GM03348 (cell line): Measurements from ENCODE around the gene CCSER1.
"Not testable (repeated sequence)": the region's sequence is repeated elsewhere in the genome, so short reads cannot be mapped to it uniquely, and the experiment has no call there.

Experiments
- DNase-seq: peaks from one replicate; pipeline ENCODE4 v3.0.0; 2012; ENCODE audit warnings: low spot score

Gene CCSER1

DNA sequence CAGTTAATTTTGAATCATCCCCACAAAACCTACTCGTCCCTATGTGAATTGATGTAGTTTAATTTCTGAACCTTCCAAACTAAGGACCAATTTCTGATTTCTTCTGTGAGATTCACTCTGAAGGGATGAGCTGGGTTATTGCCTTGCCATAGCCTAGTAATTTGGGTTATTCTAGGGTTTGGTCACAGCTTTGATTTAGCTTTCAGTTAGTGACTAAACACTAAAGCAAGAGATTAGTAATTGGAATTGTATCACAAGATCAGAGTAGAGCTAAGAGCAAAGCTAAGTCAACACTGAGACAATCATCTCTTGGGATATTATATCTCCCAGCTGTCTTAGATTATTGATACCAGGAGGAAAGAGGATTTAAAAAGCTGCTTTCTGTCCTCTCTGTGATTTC is 588.0 kb downstream of the CCSER1 start:
- no peak for DNase-seq

DNA sequence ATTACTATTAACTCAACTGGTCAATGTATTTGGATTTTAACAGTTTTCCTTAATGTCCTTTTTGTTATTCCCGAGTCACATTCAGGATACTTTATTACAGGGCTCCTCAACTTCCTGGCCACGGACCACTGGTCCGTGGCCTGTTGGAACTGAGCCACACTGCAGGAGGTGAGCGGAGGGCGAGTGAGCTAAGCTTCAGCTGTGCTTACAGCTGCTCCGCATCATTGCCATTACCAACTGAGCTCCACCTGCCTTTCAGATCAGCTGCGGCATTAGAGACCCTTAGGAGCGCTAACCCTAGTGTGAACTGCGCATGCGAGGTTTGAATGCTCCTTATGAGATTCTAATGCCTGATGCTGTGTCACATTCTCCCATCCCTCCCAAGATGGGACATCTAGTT is 591.7 kb downstream of the CCSER1 start:
- no peak for DNase-seq

GRCh38 chr4:90727938-90728337 is 600.7 kb downstream of the CCSER1 start:
- DNase-seq: no peak

DNA sequence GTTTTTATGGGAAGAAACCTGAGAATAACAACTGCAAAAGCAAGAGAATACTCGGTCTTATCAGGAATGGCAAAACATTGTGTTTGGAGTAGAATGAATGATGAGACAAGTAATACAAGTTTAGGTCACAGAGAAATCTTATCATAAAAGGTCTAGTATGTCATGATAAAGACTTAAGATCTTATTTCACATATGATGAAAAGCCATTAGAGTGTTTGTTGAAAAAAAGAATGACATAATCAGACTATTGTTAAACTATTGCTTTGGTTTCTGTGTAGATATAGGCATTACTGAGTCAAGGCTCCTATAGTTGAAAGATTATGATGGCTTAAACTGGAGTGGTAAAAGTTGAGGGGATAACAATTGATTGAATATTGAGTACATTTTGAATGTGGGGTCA is 603.6 kb downstream of the CCSER1 start:
- DNase-seq: no peak

DNA sequence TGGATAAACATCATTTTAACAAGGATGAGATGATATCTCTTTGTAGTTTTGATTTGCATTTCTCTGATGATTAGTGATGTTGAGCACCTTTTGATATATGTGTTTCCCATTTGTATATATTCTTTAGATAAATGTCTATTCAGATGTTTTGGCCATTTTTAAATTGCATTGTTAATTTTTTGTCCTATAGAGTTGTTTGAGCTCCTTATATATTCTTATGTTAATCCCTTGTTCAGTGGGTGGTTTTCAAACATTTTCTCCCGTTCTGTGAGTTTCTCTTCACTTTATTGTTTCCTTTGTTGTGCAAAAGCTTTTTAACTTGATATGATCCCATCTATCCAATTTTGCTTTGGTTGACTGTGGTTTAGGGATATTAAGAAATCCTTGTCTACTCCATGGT is 606.0 kb downstream of the CCSER1 start:
- DNase-seq: no peak

- DNase-seq: no peak
Measured at GRCh38 chr4:90745176-90745575, 618.0 kb downstream of the CCSER1 start.

DNA sequence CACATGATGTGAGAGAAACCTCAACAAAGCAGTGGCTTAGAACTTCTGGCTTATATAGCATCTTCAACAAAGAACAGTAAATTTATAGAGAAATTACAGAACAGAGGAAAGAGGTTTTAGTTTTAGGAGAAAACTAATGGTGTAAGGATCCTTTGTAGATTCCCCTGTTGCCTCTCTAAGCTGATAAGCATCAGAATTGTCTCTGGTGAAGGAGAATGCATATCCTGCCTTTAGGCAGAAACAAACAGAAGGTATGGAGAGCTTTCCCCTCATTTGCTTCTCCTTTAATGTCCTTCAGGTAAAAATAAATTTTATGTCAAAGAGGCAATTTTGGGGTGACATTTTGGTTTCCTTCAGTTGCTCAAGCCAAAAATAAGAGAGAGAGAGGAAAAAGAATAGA is 625.9 kb downstream of the CCSER1 start:
- no peak for DNase-seq

DNA sequence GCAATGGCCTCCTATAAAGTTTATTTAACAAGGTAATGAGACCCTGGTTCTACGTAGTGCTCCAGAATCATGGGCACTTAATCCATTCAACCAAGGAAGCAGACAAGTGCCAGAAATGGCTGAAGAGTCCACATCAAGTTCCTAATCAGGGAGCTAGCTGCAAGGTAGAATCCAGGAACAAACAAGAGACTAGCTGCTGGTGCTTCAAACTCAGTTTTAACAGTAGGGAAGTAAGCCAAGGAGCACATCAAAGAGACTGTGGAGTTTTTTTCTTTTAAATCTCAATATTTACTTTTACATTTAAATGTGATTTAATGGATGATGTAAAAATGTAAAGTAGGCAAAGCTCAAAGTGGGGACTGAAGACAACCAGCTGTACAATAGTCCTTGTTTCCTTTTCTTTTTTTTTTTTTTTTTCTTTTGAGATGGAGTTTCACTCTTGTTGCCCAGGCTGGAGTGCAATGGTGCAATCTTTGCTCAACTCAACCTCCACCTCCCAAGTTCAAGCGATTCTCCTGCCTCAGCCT is 630.4 kb downstream of the CCSER1 start:
- DNase-seq: no peak

GRCh38 chr4:90760059-90760458 is 632.9 kb downstream of the CCSER1 start:
- DNase-seq: no peak

DNA sequence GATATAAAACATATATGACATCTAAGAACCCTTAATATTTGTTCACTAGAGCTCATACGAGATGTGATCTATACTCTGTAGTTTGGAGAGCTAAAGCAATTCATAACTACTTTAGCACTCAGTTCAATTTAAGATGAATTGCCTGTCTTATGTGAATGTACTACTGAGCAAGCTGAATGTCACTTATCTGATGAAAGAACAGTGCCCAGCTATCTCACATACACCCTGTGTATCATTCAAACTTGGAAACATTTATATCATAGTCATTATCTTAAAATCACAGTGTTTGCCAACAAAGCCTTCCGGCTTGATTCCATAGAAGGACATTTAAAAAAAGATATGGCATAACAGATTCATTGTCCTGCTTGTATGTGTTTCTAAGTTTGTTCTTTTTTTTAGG is 639.6 kb downstream of the CCSER1 start:
- DNase-seq: no peak

DNA sequence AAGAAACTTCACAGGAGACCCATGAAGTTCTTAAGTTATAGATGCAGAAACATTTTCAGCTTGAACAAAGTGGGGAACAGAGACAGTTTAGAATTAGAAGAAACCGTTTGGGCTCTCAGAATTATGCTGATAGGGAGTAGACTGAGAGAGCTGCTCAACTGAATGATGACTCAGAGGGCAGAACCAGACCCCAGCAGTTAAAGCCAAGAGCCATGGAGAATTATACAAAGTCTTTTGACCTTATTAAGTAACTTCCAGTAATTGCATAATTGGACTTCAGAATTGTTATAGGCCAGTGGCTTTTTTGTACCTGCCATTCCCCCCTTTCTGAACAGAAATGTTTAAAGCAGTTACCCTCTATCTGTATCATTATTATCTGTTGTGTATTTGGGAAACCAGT is 642.1 kb downstream of the CCSER1 start:
- DNase-seq: no peak

- no peak for DNase-seq
Measured at GRCh38 chr4:90780193-90780592, 653.0 kb downstream of the CCSER1 start.

GRCh38 chr4:90786602-90787001 is 659.4 kb downstream of the CCSER1 start:
- no peak for DNase-seq

GRCh38 chr4:90792696-90793095 is 665.5 kb downstream of the CCSER1 start:
- DNase-seq: no peak

DNA sequence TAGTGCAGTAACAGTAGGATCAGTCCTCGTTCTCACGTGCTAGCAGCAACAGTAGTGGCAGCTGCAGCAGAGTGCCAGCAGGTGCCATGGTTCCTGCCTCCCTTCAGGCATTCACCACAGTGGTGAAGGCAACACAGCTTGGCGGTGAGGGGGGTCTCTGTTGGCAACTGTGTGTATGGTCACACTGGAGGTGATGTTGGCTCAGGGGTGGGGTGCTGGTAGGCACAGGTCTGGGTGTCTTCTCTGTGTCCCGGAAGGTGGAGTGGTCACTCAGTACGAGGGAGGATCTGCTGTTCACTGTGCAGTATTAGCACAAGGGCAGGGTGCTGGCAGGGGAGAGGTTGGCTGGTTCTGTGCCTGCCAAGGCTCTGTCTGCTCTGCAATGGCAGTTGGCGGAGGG is 671.8 kb downstream of the CCSER1 start:
- no peak for DNase-seq

DNA sequence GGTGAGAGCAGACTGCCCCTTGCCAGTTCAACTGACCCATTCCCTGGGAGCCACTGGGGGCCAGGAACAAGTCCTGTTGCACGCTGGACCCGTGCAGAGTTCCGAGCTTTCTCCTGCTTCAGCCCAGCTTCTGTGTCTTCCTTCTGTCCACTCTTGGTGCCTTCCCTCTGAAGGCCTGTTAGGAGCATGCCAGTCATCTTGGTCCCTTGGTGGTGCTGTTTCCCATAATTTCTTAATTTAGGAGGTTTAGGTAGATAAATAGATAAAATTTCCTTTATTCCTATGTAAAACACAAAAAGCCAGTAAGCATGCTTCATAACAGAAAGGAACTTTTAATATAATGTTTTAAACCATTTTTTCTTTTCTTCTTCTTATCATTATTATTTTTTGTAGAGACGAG is 672.7 kb downstream of the CCSER1 start:
- DNase-seq: no peak

DNA sequence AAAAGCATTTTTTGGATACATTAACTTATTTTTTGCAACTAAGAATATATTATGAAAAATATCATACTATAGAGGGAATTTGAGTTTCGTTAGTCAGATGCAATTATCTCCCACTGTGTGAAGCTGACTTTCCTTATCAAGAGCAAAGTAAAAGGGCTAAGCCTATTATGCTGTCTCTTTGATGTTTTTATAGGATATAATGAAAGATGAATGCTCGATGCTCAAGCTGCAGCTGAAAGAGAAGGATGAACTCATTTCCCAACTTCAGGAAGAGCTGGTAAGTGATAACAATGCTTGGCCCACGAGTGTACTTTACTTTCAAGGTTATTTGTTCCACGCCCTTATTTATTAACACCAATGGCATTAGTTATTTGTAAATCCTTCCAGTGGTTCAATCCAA is 688.4 kb downstream of the CCSER1 start:
- no peak for DNase-seq

GRCh38 chr4:90816754-90817153 is 689.6 kb downstream of the CCSER1 start:
- DNase-seq: no peak

DNA sequence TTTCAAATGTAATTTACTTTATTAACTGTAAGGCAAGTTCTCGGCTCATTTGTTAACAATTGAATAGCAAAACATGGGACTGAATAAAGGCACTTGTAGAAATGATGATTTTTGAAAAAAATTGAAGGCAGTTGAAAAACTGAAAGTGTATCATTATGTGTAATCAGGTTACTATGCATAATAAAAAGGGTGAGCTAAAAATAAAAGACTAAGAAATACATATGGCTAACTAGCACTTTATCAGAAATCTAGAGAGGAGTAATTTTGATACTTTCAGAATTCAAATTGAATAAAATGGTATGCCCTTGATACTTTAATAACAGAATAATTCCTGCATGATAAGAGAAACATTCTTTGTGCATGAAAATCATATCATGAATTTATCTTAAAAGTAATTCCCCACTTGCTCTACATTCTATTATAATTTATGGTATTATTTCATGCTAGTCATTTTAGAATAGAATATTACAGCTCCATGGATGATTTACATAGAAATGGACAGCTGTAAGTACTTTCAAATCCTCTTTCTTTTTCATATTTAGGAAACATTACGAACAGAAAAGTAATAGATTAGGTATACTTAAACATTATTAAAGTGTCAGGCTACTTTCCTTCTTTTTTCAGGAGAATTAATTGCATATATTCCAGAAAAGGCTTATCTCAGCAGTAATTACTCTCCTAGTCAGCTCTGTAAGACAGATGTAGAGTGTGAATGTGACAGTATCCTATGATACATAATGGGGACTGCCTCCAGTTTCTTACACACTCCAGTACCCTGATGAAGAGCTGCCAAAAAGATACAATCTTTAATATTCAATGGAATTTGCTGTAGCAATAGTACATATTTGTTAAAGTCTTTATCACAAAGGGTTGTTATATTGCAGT is 697.3 kb downstream of the CCSER1 start:
- DNase-seq: no peak

- DNase-seq: no peak
Measured at GRCh38 chr4:90825849-90826248, 698.7 kb downstream of the CCSER1 start.

DNA sequence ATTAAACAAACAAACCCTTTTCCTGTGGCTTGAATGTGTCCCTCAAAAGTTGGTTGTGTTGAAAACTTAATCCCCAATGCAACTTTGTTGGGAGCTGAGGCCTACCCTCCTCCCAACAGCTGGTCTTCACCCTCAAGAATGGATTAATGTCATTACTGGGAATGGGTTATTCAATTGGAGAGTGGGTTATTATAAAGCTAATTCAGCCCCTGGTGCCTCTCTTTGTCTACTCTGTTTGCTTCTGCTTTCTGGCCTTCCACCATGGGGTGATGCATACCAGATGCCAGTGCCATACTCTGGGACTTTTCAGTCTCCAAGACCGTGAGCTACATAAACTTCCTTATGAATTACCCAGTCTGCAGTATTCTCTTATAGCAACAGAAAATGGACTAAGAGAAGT is 706.5 kb downstream of the CCSER1 start:
- DNase-seq: no peak

GRCh38 chr4:90837241-90837640 is 710.0 kb downstream of the CCSER1 start:
- DNase-seq: no peak

- DNase-seq: not testable (repeated sequence)
Measured at GRCh38 chr4:90838859-90839258, 711.7 kb downstream of the CCSER1 start.

DNA sequence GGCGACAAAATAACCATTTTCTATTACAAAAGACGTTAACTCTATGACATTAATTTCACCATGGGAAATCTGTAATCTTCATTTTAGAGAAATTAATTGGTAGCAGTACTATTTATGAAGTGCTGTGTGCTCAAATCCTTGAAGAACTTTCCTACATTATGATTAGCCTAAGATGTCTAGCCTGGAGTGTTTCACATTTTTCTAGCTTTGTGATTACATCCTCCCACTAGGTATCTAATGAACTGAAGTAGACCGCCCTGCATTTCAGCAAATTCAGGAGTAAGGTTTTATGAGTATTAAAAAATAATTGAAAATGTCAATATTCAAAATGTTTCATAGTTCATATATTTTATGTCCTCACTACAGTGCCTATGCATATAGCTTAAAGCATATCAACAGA is 713.1 kb downstream of the CCSER1 start:
- no peak for DNase-seq
